HCT116 (cell line): ENCODE measurements around the gene SCG5. TPM values are rescaled to one million over a fixed set of nuclear protein-coding genes. Genes with fewer than 3 reads are reported as not detected.

Experiments
- ATAC-seq: fragments of 200-7000 bp; cut with Tn5 transposase; 2 replicates; pipeline ENCODE4 v1.9.1; 2020; ENCODE audit warnings: mild to moderate bottlenecking, moderate library complexity
- BruUV-seq: library from RNA; stranded (reverse); fragments of 400-500 nt; replicated peaks from 2 replicates; lab custom pipeline; 2021; lab: Mats Ljungman, UMichigan
- CTCF ChIA-PET: fragments of 300-600 bp; sonication (Branson Sonifier 250); formaldehyde crosslinking; loops from one replicate; lab custom pipeline; 2021; ENCODE audit warnings: antibody characterized with exemption; lab: Charles Lee
- POLR2A ChIA-PET: fragments of 300-600, 350-600 bp; sonication (Branson Sonifier 250); formaldehyde crosslinking; loops from one replicate; lab custom pipeline; 2021; ENCODE audit warnings: antibody characterized with exemption; lab: Charles Lee
- RAD21 ChIA-PET, 2 experiments: fragments of 300-600 bp; sonication (Branson Sonifier 250); formaldehyde crosslinking; loops; one replicate each; lab custom pipeline; 2023; ENCODE audit warnings: low total read pairs in 2 of 2; ENCODE audit not compliant: uncharacterized antibody in 2 of 2, unreplicated experiment in 2 of 2, low non-redundant PET in 1 of 2; lab: Charles Lee
- DNase-seq: peaks from one replicate; pipeline ENCODE4 v3.0.0-alpha.2; 2010; ENCODE audit warnings: low read depth, low spot score
- H2AFZ ChIP-seq: fragments of 200-600 bp; shearing (Covaris generic), sonication (generic); 2 replicates; pipeline ENCODE4 v1.6.1; 2017; ENCODE audit warnings: low read depth, mixed run types, mixed read lengths, antibody characterized with exemption, low read length; ENCODE audit not compliant: poor library complexity, severe bottlenecking
- H3K27ac ChIP-seq: 2 replicates; pipeline ENCODE4 v1.5.1; 2012; ENCODE audit warnings: low read depth, low read length
- H3K27me3 ChIP-seq: fragments of 200-600 bp; sonication (generic); 2 replicates; pipeline ENCODE4 v1.6.1; 2016; ENCODE audit warnings: mixed run types, low read length, mixed read lengths; ENCODE audit not compliant: insufficient read depth
- H3K36me3 ChIP-seq, 2 experiments: fragments of 200-500 bp in 1 of 2; fragments of 200-600 bp in 1 of 2; sonication (Bioruptor generic) in 1 of 2; sonication (generic) in 1 of 2; 2 replicates each; pipeline versions ENCODE4 v1.5.1 to v1.6.1; 2014 to 2016; ENCODE audit warnings: low read length in 2 of 2, inconsistent platforms in 1 of 2, mixed read lengths in 1 of 2, mixed run types in 1 of 2; ENCODE audit not compliant: insufficient read depth in 2 of 2, control insufficient read depth in 1 of 2
- H3K4me1 ChIP-seq, 2 experiments: fragments of 200-600 bp in 1 of 2; sonication (generic) in 1 of 2; 2 replicates each; pipeline versions ENCODE4 v1.5.1 to v1.6.1; 2012 to 2017; ENCODE audit warnings: low read length in 2 of 2, inconsistent platforms in 1 of 2, mild to moderate bottlenecking in 1 of 2, mixed read lengths in 1 of 2, mixed run types in 1 of 2, moderate library complexity in 1 of 2; ENCODE audit not compliant: insufficient read depth in 2 of 2, control insufficient read depth in 1 of 2
- H3K4me2 ChIP-seq: fragments of 200-600 bp; sonication (generic); 2 replicates; pipeline ENCODE4 v1.6.1; 2017; ENCODE audit warnings: mixed run types, low read length, mixed read lengths
- H3K4me3 ChIP-seq, 2 experiments: fragments of 200-600 bp in 1 of 2; sonication (generic) in 1 of 2; replicated peaks in 1 of 2; 2 replicates each; pipeline ENCODE4 v1.5.1; 2011 to 2016; ENCODE audit warnings: low read length in 2 of 2, control low read depth in 1 of 2, low read depth in 1 of 2, mild to moderate bottlenecking in 1 of 2, mixed read lengths in 1 of 2, mixed run types in 1 of 2
- H3K79me2 ChIP-seq: fragments of 200-600 bp; sonication (generic); 2 replicates; pipeline ENCODE4 v1.6.1; 2017; ENCODE audit warnings: mild to moderate bottlenecking, mixed run types, low read length, moderate library complexity, mixed read lengths; ENCODE audit not compliant: insufficient read depth
- H3K9ac ChIP-seq: fragments of 200-600 bp; sonication (generic); 2 replicates; pipeline ENCODE4 v1.6.1; 2016; ENCODE audit warnings: low read length, mixed read lengths
- H3K9me2 ChIP-seq: fragments of 200-600 bp; sonication (generic), shearing (Covaris generic); 2 replicates; pipeline ENCODE4 v1.6.1; 2017; ENCODE audit warnings: mixed run types, mild to moderate bottlenecking, moderate library complexity; ENCODE audit not compliant: insufficient read depth
- H3K9me3 ChIP-seq, 2 experiments: fragments of 200-500 bp in 1 of 2; fragments of 200-600 bp in 1 of 2; sonication (Bioruptor generic) in 1 of 2; sonication (generic) in 1 of 2; 2 replicates each; pipeline ENCODE4 v1.6.1; 2014 to 2017; ENCODE audit warnings: low read length in 2 of 2, mixed read lengths in 2 of 2, inconsistent platforms in 1 of 2, low read depth in 1 of 2, mild to moderate bottlenecking in 1 of 2, mixed run types in 1 of 2, moderate library complexity in 1 of 2; ENCODE audit not compliant: control insufficient read depth in 1 of 2, insufficient read depth in 1 of 2
- H4K20me1 ChIP-seq: fragments of 200-600 bp; sonication (generic), shearing (Covaris generic); 2 replicates; pipeline ENCODE4 v1.6.1; 2017; ENCODE audit warnings: mixed run types, mild to moderate bottlenecking, moderate library complexity; ENCODE audit not compliant: insufficient read depth
- EZH2phosphoT487 ChIP-seq: fragments of 200-600 bp; IDR thresholded peaks from 2 replicates; pipeline ENCODE4 v1.6.1; 2018; ENCODE audit warnings: antibody characterized with exemption, borderline replicate concordance
- FOSL1 ChIP-seq: IDR thresholded peaks from 2 replicates; pipeline ENCODE4 v1.6.1; 2012; ENCODE audit warnings: low read depth
- JUND ChIP-seq: IDR thresholded peaks from 2 replicates; pipeline ENCODE4 v1.6.1; 2012
- RAD21 ChIP-seq: IDR thresholded peaks from 2 replicates; pipeline ENCODE4 v1.6.1; 2012; ENCODE audit warnings: low read depth, mild to moderate bottlenecking
- ZBTB33 ChIP-seq: IDR thresholded peaks from 2 replicates; pipeline ENCODE4 v1.6.1; 2011; ENCODE audit warnings: mild to moderate bottlenecking, low read length, moderate library complexity; ENCODE audit not compliant: insufficient replicate concordance; ENCODE audit errors: extremely low read depth
- ZFX ChIP-seq: fragments of 450-650 bp; IDR thresholded peaks from 2 replicates; pipeline ENCODE4 v1.6.1; 2017
- intact Hi-C: fragments of 100-400 bp; cut with micrococcal nuclease; formaldehyde crosslinking; loops from 2 replicates; pipeline ENCODE4 v1.10.0; 2022
- total RNA-seq: library from RNA; stranded (reverse); gene quantifications from one replicate; pipeline ENCODE4 v1.2.1, GENCODE V29; 2021; ENCODE audit not compliant: unreplicated experiment
- TF ChIP-seq, protein P1 (sequence below): IDR thresholded peaks from 2 replicates; pipeline ENCODE4 v1.6.1; 2012

SCG5 gene
- total RNA-seq, 1 experiment from 2014 or later = 1.7 TPM

- H2AFZ ChIP-seq = no peak overlapping the region
- intact Hi-C loops = no loop called here
- no peak overlapping the region for H3K27ac ChIP-seq
- no peaks in the 10 kb centered on the region for H3K36me3 ChIP-seq
- DNase-seq (no peak), ATAC-seq (no peak)
- no peaks in the 10 kb centered on the region for H3K4me1 ChIP-seq
- H3K9me3 ChIP-seq = no peaks in the 10 kb centered on the region
- ChIA-PET CTCF (no interaction called here), RAD21 (no interaction called here), POLR2A (no interaction called here)
- no peaks in the 10 kb centered on the region for H3K27me3 ChIP-seq
- TF ChIP-seq JUND (no peak), ZFX (no peak), EZH2phosphoT487 (no peak), FOSL1 (no peak), RAD21 (no peak), ZBTB33 (no peak)
- TF ChIP-seq, protein P1, sequence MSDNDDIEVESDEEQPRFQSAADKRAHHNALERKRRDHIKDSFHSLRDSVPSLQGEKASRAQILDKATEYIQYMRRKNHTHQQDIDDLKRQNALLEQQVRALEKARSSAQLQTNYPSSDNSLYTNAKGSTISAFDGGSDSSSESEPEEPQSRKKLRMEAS = no peak
- peaks cover 3% of the 10 kb centered on the region; the same call in 1 of the 2 replicates for H3K9me2 ChIP-seq
- H3K4me2 ChIP-seq = no peak overlapping the region
- no peak overlapping the region for H3K9ac ChIP-seq
- no peaks in the 10 kb centered on the region for H3K79me2 ChIP-seq
- H3K4me3 ChIP-seq = no peak overlapping the region
- no TSS peak for BruUV-seq
- no peaks in the 10 kb centered on the region for H4K20me1 ChIP-seq
Observed at GRCh38 chr15:32691689-32692038, 50.2 kb downstream of the SCG5 start.

GRCh38 chr15:32692286-32692685 is 50.8 kb downstream of the SCG5 start:
- ChIA-PET RAD21 (no interaction called here), POLR2A (no interaction called here), CTCF (no interaction called here)
- H3K9me2 ChIP-seq = peaks cover 3% of the 10 kb centered on the region; the same call in 1 of the 2 replicates
- H2AFZ ChIP-seq = no peak overlapping the region
- DNase-seq (no peak), ATAC-seq (no peak)
- no peak overlapping the region for H3K27ac ChIP-seq
- no peaks in the 10 kb centered on the region for H3K4me1 ChIP-seq
- H3K9me3 ChIP-seq = no peaks in the 10 kb centered on the region
- H3K36me3 ChIP-seq = no peaks in the 10 kb centered on the region
- H3K27me3 ChIP-seq = no peaks in the 10 kb centered on the region
- no TSS peak for BruUV-seq
- no peak overlapping the region for H3K4me2 ChIP-seq
- H3K9ac ChIP-seq = no peak overlapping the region
- intact Hi-C loops = no loop called here
- no peaks in the 10 kb centered on the region for H3K79me2 ChIP-seq
- no peaks in the 10 kb centered on the region for H4K20me1 ChIP-seq
- TF ChIP-seq FOSL1 = no peak
- no peak overlapping the region for H3K4me3 ChIP-seq
